Fibroblast of skin of right quadriceps (primary cell): ENCODE data around the gene CLEC4G.
"Not testable (repeated sequence)": the region's sequence is repeated elsewhere in the genome, so short reads cannot be mapped to it uniquely, and the experiment has no call there.

Experiments
- DNase-seq: peaks from one replicate; pipeline ENCODE4 v3.0.0-alpha.2; 2013

CLEC4G gene

GRCh38 chr19:7746306-7746705, 14.4 kb upstream of the CLEC4G start:
- not testable (repeated sequence) for DNase-seq

GRCh38 chr19:7744871-7745650, 13.2 kb upstream of the CLEC4G start:
- no peak for DNase-seq

DNA sequence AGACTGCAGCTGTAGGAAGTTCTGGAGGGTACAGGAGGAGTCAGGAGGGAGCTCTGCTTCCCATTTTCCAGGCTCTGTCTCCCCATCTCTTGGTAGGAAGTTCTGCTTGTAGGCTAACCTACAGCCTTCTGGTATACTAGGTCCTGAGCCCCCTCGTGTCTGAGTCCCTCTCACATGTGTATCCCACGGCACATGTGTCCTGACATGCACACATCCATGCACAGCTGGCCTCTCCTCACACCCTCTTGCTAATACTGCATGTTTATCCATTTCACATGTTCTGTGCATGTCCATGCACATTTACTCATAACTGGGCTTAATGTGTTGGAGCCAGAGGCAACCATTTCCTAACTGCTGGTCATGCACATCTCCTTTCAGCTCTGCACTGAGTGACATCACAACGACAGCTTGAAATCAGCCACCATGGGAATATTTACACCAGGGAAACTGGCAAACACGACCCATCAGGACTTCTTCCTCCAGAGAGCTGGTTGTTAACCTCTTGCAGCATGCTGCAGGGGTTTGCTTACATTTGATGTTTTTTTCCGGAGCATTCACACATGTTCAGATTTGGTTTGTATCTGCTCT, 12.4 kb upstream of the CLEC4G start:
- no peak for DNase-seq

DNA sequence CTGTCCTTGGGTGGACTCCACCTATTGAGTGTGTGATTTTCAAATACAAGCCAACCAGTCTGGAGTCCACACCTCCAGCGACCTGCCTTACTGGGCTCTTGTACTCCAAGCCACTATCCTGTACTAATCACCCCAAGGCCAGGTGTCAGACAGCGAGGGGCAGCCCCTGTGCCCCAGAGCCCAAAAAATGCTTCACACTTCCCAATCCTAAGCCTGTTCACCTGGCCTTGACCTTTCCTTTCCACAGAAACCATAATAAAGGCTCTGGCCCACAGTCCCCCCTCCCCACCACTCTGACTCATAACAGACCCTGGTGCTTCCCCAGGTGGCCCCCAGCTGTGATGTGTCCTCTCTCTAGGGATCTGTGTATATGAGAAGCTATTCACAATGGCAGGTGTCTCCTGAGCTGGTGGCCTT, 11.5 kb upstream of the CLEC4G start:
- DNase-seq = no peak

DNA sequence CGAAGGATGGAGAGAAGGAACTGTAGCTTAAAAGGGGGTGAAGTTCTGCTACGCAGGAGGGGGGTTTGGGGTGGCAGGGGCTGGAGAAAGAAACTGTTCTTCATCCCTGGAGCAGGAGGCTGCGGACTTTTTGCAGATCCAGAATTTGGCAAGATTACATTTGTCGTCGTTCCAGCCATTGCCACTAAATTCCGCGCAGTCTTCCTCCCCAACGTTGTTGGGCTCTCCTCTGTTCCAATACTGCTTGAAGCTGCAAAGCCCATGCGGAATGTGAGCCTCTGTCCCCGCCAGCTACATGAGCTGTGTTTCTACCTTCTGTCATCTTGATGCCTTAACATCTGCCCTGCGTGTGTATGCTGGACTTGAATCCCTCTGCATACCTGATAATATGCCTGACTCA, 11.1 kb upstream of the CLEC4G start:
- DNase-seq = no peak

GRCh38 chr19:7742575-7742974, 10.7 kb upstream of the CLEC4G start:
- DNase-seq = no peak

GRCh38 chr19:7740682-7741054, 8.8 kb upstream of the CLEC4G start:
- DNase-seq = no peak

DNA sequence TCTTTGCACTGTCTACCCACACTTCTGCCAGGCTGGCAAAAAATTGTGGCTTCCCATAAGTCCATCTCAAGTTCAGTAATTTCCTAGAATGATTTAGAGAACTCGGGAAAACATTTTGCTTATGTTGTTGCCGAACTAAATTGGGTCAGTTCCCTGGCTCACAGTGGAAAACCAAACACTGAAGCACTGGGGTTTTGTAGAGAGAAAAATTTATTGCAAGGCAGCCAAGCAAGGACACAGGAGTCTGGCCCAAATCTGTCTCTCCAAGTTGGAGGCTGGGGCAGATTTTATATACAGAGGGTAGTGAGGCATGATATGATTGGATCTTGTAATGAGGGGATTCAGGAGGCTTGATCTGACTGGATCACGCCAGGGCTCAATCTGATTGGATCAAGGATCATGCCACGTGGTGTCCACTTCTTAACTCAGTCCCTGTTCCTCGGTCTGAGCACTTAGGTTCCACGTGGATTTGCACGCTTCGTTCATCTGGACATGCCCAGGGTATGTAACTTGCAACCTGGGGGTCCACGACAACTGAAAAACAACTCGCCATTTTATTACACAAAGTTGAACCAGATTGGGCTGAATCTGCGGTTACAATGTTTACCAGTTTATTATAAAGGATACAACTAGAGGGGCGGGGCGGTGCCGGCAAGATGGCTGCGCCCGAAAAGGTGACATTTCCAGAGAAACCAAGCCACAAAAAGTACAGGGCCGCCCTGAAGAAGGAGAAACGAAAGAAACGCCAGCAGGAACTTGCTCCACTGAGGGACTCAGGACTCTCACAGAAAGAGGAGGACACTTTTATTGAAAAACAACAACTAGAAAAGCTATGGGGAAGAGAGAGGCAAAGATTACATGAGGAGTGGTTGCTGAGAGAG, 8.1 kb upstream of the CLEC4G start:
- no peak for DNase-seq

DNA sequence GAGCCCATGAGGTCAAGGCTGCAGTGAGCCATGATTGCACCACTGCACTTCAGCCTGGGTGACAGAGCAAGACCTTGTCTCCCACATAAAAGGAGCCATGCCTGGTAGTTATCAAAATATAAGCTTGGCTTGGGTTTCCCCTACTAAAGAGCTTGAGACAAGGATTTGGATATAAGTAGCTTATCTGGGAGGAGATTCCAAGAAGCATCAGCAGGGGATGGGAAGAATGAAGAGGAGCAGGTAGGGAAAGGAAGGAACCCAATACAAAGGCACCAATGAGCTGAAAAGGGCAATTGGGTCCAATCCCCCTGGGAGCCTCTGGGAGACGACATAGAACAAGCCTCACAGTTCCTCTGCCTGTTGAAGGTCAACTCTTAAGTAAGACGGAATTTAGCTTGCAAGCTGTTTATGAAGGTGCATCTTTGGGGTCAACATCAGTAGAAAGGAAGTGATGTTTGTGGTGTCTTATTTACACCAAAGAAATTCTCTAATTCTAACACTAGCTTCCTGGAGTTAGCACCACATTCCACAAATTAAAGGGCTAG, 7.4 kb upstream of the CLEC4G start:
- no peak for DNase-seq

DNA sequence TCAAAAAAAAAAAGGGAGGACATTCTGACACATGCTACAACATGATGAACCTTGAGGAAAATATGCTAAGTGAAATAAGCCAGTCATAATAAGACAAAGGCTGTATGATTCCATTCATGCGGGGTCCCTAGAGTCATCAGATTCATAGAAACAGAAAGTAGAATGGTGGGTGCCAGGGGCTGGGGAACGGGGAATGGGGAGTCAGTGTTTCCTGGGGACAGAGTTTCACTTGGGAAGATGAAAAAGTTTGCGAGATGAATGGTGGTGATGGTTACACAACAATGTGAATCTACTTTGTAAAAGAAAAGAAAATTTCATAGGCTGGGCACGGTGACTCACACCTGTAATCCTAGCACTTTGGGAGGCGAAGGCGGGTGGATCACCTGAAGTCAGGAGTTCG, 6.1 kb upstream of the CLEC4G start:
- DNase-seq = no peak

GRCh38 chr19:7737215-7737614, 5.3 kb upstream of the CLEC4G start:
- DNase-seq = no peak

DNA sequence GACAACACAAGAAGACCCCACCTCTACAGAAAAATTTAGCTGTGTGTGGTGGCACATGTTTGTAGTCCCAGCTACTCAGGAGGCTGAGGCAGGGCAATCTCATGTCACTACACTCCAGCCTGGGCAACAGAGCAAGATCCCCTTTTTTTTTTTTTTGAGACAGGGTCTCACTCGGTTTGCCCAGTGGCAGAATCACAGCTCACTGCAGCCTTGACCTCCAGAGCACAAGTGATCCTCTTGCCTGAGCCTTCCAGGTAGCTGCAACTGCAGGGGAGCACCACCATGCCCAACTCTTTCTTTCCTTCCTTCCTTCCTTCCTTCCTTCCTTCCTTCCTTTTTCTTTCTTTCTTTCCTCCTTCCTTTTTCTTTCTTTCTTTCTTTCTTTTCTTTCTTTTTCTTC, 4.2 kb upstream of the CLEC4G start:
- no peak for DNase-seq

DNA sequence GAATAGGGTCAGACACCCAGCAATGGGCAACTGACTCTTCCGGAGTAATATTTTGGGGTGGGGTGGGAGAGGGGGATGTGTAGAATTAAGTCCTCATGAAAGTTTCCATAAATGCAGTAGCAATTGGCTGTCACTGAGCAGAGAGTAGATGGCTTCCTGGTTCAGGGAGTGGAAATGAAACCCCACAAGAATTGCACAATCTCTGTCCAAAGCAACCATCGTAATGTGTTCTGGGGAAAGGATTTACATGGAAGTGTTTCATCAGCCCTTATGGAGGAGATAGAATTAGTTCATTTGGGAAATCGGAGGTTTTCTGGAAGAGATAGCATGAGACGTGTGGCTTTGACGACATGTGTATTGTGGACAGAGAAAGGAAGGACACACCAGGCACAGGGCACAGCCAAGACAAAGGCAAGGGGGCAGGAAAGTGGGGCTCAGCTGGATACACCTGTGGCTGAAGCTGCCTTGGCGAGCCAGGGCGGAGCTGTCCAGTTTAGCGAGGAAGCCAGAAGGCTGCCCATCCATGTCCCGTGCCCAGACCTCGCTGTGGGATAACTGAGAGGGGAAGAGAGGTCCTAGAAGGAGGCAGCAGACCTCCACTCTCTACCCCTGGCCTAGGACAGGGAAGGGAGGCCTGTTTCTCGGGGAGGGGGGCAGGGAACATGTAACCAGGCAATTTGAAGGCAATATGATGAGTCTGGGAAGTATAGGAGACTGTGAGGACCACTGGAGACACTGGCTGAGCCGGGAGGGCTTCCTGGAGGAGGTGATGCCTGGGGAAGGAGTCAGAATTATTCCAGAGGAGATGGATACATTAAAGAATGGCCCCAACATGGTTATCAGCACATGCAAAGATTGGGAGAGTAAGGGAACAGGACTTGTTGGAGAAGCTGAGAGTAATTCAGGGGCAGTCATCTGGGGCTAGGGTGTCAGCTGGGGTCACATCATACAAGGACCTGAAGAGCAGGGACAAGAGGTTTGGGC, 2.6 kb upstream of the CLEC4G start:
- DNase-seq = peak; percentile 6

GRCh38 chr19:7733376-7733775, 1.5 kb upstream of the CLEC4G start:
- no peak for DNase-seq

DNA sequence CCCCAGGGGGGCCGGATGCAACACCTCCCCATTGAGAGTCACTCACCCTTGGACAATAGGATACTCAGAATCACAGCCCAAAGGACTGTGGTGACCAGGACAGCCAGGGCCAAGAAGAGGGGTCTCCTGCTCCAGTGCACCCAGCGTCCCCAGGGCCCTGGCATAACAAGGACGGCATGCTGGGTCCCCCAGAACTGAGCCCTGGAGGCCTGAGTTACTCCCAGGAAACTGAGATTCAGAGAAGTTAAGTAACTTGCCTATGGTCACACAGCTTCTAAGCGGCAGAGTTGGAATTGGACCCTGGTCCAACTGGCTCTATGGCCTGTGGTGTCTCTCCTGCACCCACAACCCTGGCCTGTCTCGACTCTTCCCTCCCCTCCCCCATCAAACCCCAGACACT, 295 bp downstream of the CLEC4G start:
- no peak for DNase-seq

- no peak for DNase-seq
Measured at GRCh38 chr19:7731218-7731595, 703 bp downstream of the CLEC4G start.

GRCh38 chr19:7730286-7731217, 1.4 kb downstream of the CLEC4G start:
- DNase-seq = no peak

DNA sequence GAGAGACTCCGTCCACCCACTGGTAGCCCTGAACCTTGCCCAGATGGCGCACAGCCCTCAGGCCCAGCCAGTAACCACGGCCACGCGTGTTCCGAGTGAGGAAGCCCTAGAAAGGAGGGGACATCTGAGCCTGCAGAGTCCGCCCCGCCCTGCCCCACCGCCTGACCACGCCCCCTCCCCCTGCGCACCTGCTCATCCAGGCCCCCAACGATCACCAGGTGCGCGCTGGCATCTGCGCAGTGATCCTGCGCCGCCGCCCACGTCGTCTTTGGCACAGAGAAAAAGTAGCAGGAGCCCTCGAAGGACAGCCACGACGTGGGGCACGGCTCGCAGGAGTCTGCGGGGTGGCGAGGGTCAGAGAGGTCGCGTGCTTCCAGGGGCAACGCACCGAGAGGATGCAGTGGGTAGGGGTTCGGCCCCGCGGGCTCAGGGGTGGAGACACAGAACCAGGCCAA, 2.1 kb downstream of the CLEC4G start:
- DNase-seq = no peak

DNA sequence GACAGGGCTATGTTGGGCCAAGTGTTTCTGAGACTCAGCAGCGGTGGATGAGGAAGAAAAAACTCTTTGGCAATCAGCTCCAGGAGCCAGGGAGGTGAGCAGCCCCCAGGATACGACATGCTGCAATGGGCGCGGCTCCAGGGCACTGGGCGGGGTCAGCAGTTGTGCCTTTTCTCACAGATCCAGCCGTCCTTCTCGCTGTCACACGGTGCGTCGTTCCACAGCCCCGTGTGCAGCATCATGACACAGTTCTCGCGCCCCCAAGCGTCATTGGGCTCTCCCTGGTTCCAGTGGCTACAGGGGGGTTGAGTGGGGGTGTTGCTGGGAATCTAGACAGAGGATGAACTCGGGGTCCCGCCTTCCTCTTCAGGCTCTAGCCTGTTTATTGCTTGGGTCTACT, 2.7 kb downstream of the CLEC4G start:
- no peak for DNase-seq

DNA sequence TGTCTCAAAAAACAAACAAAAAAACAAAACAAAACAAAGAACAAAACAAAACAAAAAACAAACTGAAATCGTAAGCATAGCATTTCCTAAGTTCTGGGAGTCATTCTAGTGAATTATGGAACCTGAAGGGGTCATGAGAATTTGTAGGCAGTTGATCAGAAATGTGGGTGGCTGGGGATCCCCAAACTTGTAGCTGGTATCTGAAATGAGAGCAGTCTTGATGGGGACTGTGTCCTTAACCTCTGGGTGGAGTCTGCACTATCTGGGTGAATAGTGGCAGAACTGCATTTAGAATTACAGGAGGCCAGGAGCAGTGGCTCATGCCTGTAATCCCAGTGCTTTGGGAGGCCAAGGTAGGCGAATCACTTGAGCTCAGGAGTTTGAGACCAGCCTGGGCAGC, 6.1 kb downstream of the CLEC4G start:
- no peak for DNase-seq

DNA sequence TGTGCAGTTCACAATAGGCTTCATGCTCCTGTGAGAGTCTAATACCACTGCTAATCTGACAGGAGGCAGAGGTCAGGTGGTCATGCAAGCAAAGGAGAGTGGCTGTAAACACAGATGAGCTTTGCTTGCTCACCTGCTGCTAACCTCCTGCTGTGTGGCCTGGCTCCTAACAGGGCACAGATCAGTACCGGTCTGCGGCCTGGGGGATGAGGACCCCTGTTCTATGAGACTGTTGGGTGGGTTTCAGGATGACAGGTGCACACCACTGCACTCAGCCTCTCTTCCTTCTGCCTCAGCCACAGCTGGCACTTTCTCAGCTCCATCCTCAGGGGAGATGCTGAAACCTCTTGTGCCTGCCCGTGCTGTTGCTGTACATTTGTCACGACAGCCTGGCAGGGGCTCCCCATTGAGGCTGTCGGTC, 9.7 kb downstream of the CLEC4G start:
- no peak for DNase-seq
